ENCODE measurements around the gene CHIT1.

GRCh38 chr1:203214871-203215270 lies 14.6 kb downstream of the CHIT1 start:
- TF ChIP-seq REST (IDR thresholded peaks at IDR 0.05; ENCODE audit: borderline replicate concordance) (no peak), CTCF (IDR thresholded peaks at IDR 0.05; ENCODE audit: poor library complexity, severe bottlenecking) (no peak)
